Measurements from ENCODE around the gene PNRC1. TPM values are rescaled to one million over a fixed set of nuclear protein-coding genes. Genes with fewer than 3 reads are reported as not detected.

PNRC1 gene
- total RNA-seq, 4 donors from 2014 or later = 285 to 486 (median 315) TPM

DNA sequence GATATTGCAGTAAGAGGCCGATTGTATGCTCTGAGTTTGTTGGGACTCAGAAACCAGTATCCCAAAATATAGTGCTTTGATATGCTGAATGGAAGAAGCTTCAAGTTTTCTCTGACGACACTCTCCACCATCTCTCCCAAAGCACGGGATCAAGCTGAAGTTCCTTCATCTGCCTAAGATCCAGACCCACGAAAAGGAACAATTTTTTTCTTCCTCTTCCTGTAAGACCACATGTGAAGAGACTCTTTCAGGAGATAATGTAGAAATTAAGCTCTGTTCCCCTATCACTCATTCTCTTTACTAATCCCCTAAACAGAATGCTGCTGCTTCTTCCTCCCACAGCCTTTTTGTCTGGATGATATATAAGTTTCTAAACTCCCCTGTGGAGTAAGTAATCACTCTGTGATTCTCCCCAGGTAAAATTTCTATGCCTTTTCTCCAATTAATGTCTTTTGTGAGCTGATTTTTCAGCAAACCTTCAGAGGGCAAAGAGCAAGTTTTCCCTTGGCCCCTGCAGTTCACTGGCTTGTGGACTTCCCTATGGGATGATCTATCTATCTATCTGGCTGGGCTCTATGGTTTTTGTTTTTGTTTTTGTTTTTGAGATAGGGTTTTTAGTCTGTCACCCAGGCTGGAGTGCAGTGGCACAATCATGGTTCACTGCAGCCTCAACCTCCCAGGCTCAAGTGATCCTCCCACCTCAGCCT, 13.5 kb upstream of the PNRC1 start:
- TF ChIP-seq EP300 (IDR thresholded peaks at IDR 0.05) (no peak), POLR2AphosphoS5 (IDR thresholded peaks at IDR 0.05) (no peak), POLR2A (IDR thresholded peaks at IDR 0.05; ENCODE audit: low read depth) (no peak)
- TF ChIP-seq, protein P1, sequence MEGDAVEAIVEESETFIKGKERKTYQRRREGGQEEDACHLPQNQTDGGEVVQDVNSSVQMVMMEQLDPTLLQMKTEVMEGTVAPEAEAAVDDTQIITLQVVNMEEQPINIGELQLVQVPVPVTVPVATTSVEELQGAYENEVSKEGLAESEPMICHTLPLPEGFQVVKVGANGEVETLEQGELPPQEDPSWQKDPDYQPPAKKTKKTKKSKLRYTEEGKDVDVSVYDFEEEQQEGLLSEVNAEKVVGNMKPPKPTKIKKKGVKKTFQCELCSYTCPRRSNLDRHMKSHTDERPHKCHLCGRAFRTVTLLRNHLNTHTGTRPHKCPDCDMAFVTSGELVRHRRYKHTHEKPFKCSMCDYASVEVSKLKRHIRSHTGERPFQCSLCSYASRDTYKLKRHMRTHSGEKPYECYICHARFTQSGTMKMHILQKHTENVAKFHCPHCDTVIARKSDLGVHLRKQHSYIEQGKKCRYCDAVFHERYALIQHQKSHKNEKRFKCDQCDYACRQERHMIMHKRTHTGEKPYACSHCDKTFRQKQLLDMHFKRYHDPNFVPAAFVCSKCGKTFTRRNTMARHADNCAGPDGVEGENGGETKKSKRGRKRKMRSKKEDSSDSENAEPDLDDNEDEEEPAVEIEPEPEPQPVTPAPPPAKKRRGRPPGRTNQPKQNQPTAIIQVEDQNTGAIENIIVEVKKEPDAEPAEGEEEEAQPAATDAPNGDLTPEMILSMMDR (IDR thresholded peaks at IDR 0.05) = no peak
- no peaks in the 10 kb centered on the region for H3K36me3 ChIP-seq
- H3K4me3 ChIP-seq = no peak overlapping the region
- intact Hi-C loops (cut with DNase I) = no loop called here
- H3K9me3 ChIP-seq = no peaks in the 10 kb centered on the region
- DNase-seq (ENCODE audit: extremely low spot score) = no peak
- H3K4me1 ChIP-seq = peaks cover 0 to 4% (median 2%) of the 10 kb centered on the region in 4 donors
- no peak overlapping the region for H3K27ac ChIP-seq (replicated peaks in 1 of 4)
- 82% methylated on average over 4 of the region's 4 CpGs for WGBS
- H3K27me3 ChIP-seq = no peaks in the 10 kb centered on the region

DNA sequence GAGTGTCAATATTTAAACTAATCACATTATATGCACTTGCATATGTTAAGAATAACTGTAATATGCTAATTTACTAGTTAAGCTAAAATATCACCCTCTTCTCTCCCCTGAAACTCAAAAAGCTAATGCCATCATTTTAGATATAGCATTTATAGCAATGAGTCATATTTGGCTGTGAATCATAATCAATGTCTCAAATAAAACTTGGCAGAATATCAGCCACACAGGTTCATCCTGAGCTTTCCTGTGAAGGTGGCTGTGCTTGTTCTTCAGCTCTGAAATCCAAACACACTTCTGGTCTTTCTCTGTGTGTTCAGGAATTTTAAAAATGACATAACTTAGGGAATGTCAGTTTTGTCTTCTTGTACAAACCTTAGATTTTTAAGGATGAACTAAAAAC, 12.8 kb upstream of the PNRC1 start:
- Histone ChIP-seq H3K4me1 (peaks cover 0 to 11% (median 9%) of the 10 kb centered on the region in 4 donors), H3K9me3 (no peaks in the 10 kb centered on the region)
- intact Hi-C loops (cut with DNase I) = no loop called here

DNA sequence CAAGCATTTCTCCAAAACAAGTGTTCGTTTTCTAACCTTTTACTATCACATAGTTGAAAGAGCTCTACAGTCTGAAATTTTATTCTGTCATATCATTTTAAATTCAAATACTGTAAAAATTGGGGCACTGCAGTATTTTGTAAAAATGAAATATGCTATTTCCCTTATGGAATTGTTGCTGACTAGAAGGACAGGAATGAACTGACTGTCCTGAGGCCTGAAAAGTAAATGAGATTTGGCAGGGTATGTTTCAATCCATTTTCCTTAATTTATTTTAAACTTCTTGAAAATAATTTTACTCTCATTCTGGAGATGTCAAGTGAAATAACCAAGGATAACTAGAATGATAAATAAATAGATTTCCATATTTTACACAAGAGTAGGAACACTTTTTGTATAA, 11.9 kb upstream of the PNRC1 start:
- Histone ChIP-seq H3K9me3 (no peaks in the 10 kb centered on the region), H3K4me1 (peaks cover 0 to 20% (median 17%) of the 10 kb centered on the region in 4 donors), H3K27ac (replicated peaks in 1 of 4) (no peak overlapping the region), H3K36me3 (no peaks in the 10 kb centered on the region), H3K27me3 (no peaks in the 10 kb centered on the region), H3K4me3 (no peak overlapping the region)
- 91% methylated on average over 1 of the region's 1 CpG for WGBS
- TF ChIP-seq POLR2AphosphoS5 (IDR thresholded peaks at IDR 0.05) (no peak), POLR2A (IDR thresholded peaks at IDR 0.05; ENCODE audit: low read depth) (no peak), EP300 (IDR thresholded peaks at IDR 0.05) (no peak)
- TF ChIP-seq, protein P1 (IDR thresholded peaks at IDR 0.05) = no peak
- no peak for DNase-seq (ENCODE audit: extremely low spot score)
- intact Hi-C loops (cut with DNase I) = no loop called here

More for the DNA sequence above, 12.8 kb upstream of the PNRC1 start:
- DNase-seq (ENCODE audit: extremely low spot score) = no peak
- no peak for TF ChIP-seq POLR2A (IDR thresholded peaks at IDR 0.05; ENCODE audit: low read depth)
- TF ChIP-seq POLR2AphosphoS5 (IDR thresholded peaks at IDR 0.05) = no peak
- TF ChIP-seq, protein P1 (IDR thresholded peaks at IDR 0.05) = no peak
- no peak for TF ChIP-seq EP300 (IDR thresholded peaks at IDR 0.05)
- Histone ChIP-seq H3K27ac (replicated peaks in 1 of 4) (no peak overlapping the region), H3K4me3 (no peak overlapping the region), H3K36me3 (no peaks in the 10 kb centered on the region), H3K27me3 (no peaks in the 10 kb centered on the region)

DNA sequence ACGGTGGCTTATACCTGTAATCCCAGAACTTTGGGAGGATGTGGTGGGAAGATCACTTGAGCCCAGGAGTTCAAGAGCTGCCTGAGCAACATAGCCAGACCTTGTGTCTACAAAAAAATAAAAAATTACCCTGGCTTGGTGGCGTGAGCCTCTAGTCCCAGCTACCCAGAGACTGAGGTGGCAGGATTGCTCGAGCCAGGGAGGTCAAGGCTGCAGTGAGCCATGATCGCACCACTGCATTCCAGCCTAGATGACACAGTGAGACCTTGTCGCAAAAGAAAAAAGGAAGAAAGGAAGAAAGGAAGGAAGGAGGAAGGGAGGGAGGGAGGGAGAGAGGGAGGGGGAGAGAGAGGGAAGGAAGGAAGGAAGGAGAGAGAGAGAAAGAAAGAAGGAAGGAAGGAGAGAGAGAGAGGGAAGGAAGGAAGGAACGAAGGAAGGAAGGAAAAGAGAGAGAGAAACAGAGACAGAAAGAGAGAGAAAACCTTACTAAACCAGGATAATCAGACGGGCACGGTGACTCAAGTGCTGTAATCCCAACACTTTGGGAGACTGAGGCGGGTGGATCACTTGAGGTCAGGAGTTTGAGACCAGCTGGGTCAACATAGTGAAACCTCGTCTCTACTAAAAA, 10.9 kb upstream of the PNRC1 start:
- 89% methylated on average over 10 of the region's 10 CpGs for WGBS
- H3K4me1 ChIP-seq = peaks cover 0 to 22% (median 18%) of the 10 kb centered on the region in 4 donors
- H3K36me3 ChIP-seq = no peaks in the 10 kb centered on the region
- intact Hi-C loops (cut with DNase I) = no loop called here
- no peak for TF ChIP-seq POLR2A (IDR thresholded peaks at IDR 0.05; ENCODE audit: low read depth)
- TF ChIP-seq POLR2AphosphoS5 (IDR thresholded peaks at IDR 0.05) = no peak
- TF ChIP-seq, protein P1 (IDR thresholded peaks at IDR 0.05) = no peak
- no peak overlapping the region for H3K4me3 ChIP-seq
- no peaks in the 10 kb centered on the region for H3K9me3 ChIP-seq
- no peak for DNase-seq (ENCODE audit: extremely low spot score)
- H3K27ac ChIP-seq (replicated peaks in 1 of 4) = no peak overlapping the region
- no peaks in the 10 kb centered on the region for H3K27me3 ChIP-seq
